K562 (cell line): ENCODE measurements around the gene GIPR. TPM values are rescaled to one million over a fixed set of nuclear protein-coding genes. Genes with fewer than 3 reads are reported as not detected.
A peak's percentile ranks its signal among the peaks of the same experiment; 100 is the strongest.

ENCODE experiments used
- ARNT ChIP-seq, 2 experiments: fragments of 450-650 bp; IDR thresholded peaks; 2 replicates each; pipeline ENCODE4 v1.6.1; 2016; ENCODE audit warnings: mild to moderate bottlenecking in 1 of 2
- BCOR ChIP-seq: fragments of 450-650 bp; IDR thresholded peaks from 2 replicates; pipeline ENCODE4 v1.6.1; 2016
- BRD9 ChIP-seq: fragments of 450-650 bp; IDR thresholded peaks from 2 replicates; pipeline ENCODE4 v1.6.1; 2018; ENCODE audit warnings: low read depth; ENCODE audit not compliant: partially characterized antibody
- CHAMP1 ChIP-seq: fragments of 450-650 bp; IDR thresholded peaks from 2 replicates; pipeline ENCODE4 v1.6.1; 2016; ENCODE audit warnings: mild to moderate bottlenecking
- GTF2E2 ChIP-seq: fragments of 200-800 bp; sonication (Bioruptor generic); IDR thresholded peaks from 2 replicates; pipeline ENCODE4 v1.6.1; 2016; ENCODE audit warnings: missing genetic modification characterization, missing compliant biosample characterization
- HMGXB4 ChIP-seq: sonication (generic); formaldehyde crosslinking; IDR thresholded peaks from 2 replicates; pipeline ENCODE4 v1.8.1; 2023; ENCODE audit warnings: mild to moderate bottlenecking, missing genetic modification reagents
- KDM1A ChIP-seq, 2 experiments: fragments of 450-650 bp; IDR thresholded peaks; 2 replicates each; pipeline ENCODE4 v1.6.1; 2016; ENCODE audit warnings: mild to moderate bottlenecking in 2 of 2
- KHSRP ChIP-seq: fragments of 450-650 bp; IDR thresholded peaks from 2 replicates; pipeline ENCODE4 v1.6.1; 2017
- L3MBTL2 ChIP-seq: fragments of 450-650 bp; IDR thresholded peaks from 2 replicates; pipeline ENCODE4 v1.6.1; 2016; ENCODE audit warnings: mild to moderate bottlenecking, moderate library complexity
- LARP7 ChIP-seq: fragments of 450-650 bp; IDR thresholded peaks from 2 replicates; pipeline ENCODE4 v1.6.1; 2016
- MLLT1 ChIP-seq, 2 experiments: fragments of 450-650 bp; IDR thresholded peaks; 2 replicates each; pipeline ENCODE4 v1.6.1; 2016
- NFATC3 ChIP-seq: fragments of 450-650 bp; IDR thresholded peaks from 2 replicates; pipeline ENCODE4 v1.6.1; 2017; ENCODE audit warnings: mild to moderate bottlenecking
- PATZ1 ChIP-seq: fragments of 250-450 bp; sonication (Bioruptor Pico); IDR thresholded peaks from 2 replicates; pipeline ENCODE4 v1.5.0; 2020; ENCODE audit warnings: mild to moderate bottlenecking, borderline replicate concordance
- PHB ChIP-seq: fragments of 250-450 bp; sonication (Bioruptor Pico); IDR thresholded peaks from 2 replicates; pipeline ENCODE4 v1.5.0; 2021
- POLR2H ChIP-seq: IDR thresholded peaks from 2 replicates; pipeline ENCODE4 v1.6.1; 2016; ENCODE audit warnings: missing genetic modification characterization, low read depth, mild to moderate bottlenecking, control low read depth, missing compliant biosample characterization, moderate library complexity
- RNF2 ChIP-seq: sonication (generic); IDR thresholded peaks from 2 replicates; pipeline ENCODE4 v1.6.1; 2016
- SMARCA4 ChIP-seq: fragments of 450-650 bp; IDR thresholded peaks from 2 replicates; pipeline ENCODE4 v1.6.1; 2016
- SMARCA5 ChIP-seq: fragments of 450-650 bp; IDR thresholded peaks from 2 replicates; pipeline ENCODE4 v1.6.1; 2016
- SNIP1 ChIP-seq: fragments of 450-650 bp; IDR thresholded peaks from 2 replicates; pipeline ENCODE4 v1.7.1; 2017; ENCODE audit warnings: low read depth, mild to moderate bottlenecking
- SOX6 ChIP-seq: fragments of 450-650 bp; IDR thresholded peaks from 2 replicates; pipeline ENCODE4 v1.6.1; 2014; ENCODE audit warnings: mild to moderate bottlenecking
- SUPT5H ChIP-seq: fragments of 450-650 bp; IDR thresholded peaks from 2 replicates; pipeline ENCODE4 v1.6.1; 2016
- ZNF24 ChIP-seq: fragments of 450-650 bp; IDR thresholded peaks from 2 replicates; pipeline ENCODE4 v1.6.1; 2016
- ZNF445 ChIP-seq: fragments of 250-450 bp; sonication (Bioruptor Pico); IDR thresholded peaks from 2 replicates; pipeline ENCODE4 v1.4.0; 2020; ENCODE audit warnings: low read depth, mild to moderate bottlenecking, moderate library complexity
- polyA plus RNA-seq, 8 experiments: library from polyadenylated mRNA; depleted of rRNA in 4 of 8; stranded (reverse) in 5 of 8; unstranded in 3 of 8; fragments of >200 nt; fragmentation: Nextera tagmentation in 2 of 8; fragmentation: Illumina TruSeq in 1 of 8; extraction: Ambion mirVana in 2 of 8; extraction: Trizol in 1 of 8; gene quantifications; 2 replicates each; pipeline versions ENCODE4 v1.2.1 to v1.2.3, GENCODE V29; 2011 to 2014; ENCODE audit warnings: inconsistent platforms in 1 of 8, missing spikeins in 1 of 8
- total RNA-seq, 7 experiments: library from RNA; depleted of rRNA in 6 of 7; stranded (reverse); fragments of >200 nt in 6 of 7; fragmentation: Illumina TruSeq in 2 of 7; extraction: Trizol in 2 of 7; gene quantifications; 2 replicates each; pipeline versions ENCODE4 v1.2.1 to v1.2.3, GENCODE V29; 2011 to 2021; ENCODE audit warnings: low replicate concordance in 1 of 7

Gene GIPR
- total and polyA plus RNA-seq, 9 of the 15 experiments (the other 6 are each of a cell fraction or from before 2014, with no cell fraction given): 2.2 to 26.8 (median 12.7) TPM

GRCh38 chr19:45716359-45717130 is 48.5 kb downstream of the GIPR start (continued):
- no peak for TF ChIP-seq CHAMP1
- TF ChIP-seq RNF2: no peak
- peak; percentile 33 for TF ChIP-seq SMARCA4
- TF ChIP-seq GTF2E2 (tag): 0 out of 2 replicates have a peak, but pooled peaks have one; percentile 80
- peak; percentile 88 for TF ChIP-seq NFATC3
- TF ChIP-seq LARP7: 0 out of 2 replicates have a peak, but pooled peaks have one; percentile 47
- TF ChIP-seq SUPT5H: 0 out of 2 replicates have a peak, but pooled peaks have one; percentile 13
- peak; percentile 5; the same call in 1 of the 2 replicates for TF ChIP-seq SNIP1
- peak; percentile 48; the same call in 1 of the 2 replicates for TF ChIP-seq KHSRP
- 0 out of 2 replicates have a peak, but pooled peaks have one; percentile 8 for TF ChIP-seq SOX6
- no peak for TF ChIP-seq BCOR
- 0 out of 2 replicates have a peak, but pooled peaks have one; percentile 43 for TF ChIP-seq ZNF445
- TF ChIP-seq PATZ1 (CRISPR knock-in tag): 0 out of 2 replicates have a peak, but pooled peaks have one; percentile 55
- TF ChIP-seq BRD9: peak; percentile 31
- TF ChIP-seq MLLT1 (IDR thresholded peaks at IDR 0.05): peak; percentile 70 to 78
- peak; percentile 23; the same call in 1 of the 2 replicates for TF ChIP-seq HMGXB4
- peak in 1 of 2 experiments; percentile 11; a peak in 1 of 4 replicates for TF ChIP-seq ARNT (IDR thresholded peaks at IDR 0.05)
- TF ChIP-seq L3MBTL2: no peak; the same call in 1 of the 2 replicates
- TF ChIP-seq PHB (CRISPR knock-in tag): 0 out of 2 replicates have a peak, but pooled peaks have one; percentile 17
- TF ChIP-seq KDM1A (IDR thresholded peaks at IDR 0.05): peak; percentile 52 to 65; a peak in 3 of 4 replicates
- TF ChIP-seq POLR2H (tag): no peak
- TF ChIP-seq ZNF24: no peak
- peak; percentile 31; the same call in 1 of the 2 replicates for TF ChIP-seq SMARCA5
